K562 (cell line): Measurements from ENCODE around the gene PPP2R1B. TPM values are rescaled to one million over a fixed set of nuclear protein-coding genes. Genes with fewer than 3 reads are reported as not detected.

Source experiments
- ATAC-seq: fragments of 200-7000 bp; cut with Tn5 transposase; 3 replicates; pipeline ENCODE4 v1.9.1; 2020; ENCODE audit warnings: moderate library complexity
- BruUV-seq: library from RNA; stranded (reverse); fragments of 400-500 nt; replicated peaks from 2 replicates; lab custom pipeline; 2021; lab: Mats Ljungman, UMichigan
- CTCF ChIA-PET: fragments of 300-600 bp; formaldehyde crosslinking; extraction: SDS; loops from one replicate; lab custom pipeline; 2021; ENCODE audit warnings: low intra/inter-chr PET ratio; lab: Yijun Ruan, JAX
- POLR2A ChIA-PET: fragments of 300-600, 350-650 bp; sonication (Branson Sonifier 250); formaldehyde crosslinking; extraction: SDS; loops from one replicate; lab custom pipeline; 2021; ENCODE audit warnings: antibody characterized with exemption, inconsistent platforms; lab: Yijun Ruan, JAX
- DNase-seq, 4 experiments: peaks; one replicate each; pipeline versions ENCODE4 v3.0.0 to v3.0.0-alpha.2; 2011 to 2018; ENCODE audit warnings: low spot score in 3 of 4, mixed read lengths in 3 of 4; ENCODE audit errors: extremely low read depth in 1 of 4
- FAIRE-seq: peaks from 2 replicates; lab custom pipeline; 2011; peaks lifted over from hg19 to GRCh38; lab: Jason Lieb, UNC
- H2AFZ ChIP-seq: 2 replicates; pipeline ENCODE4 v1.6.0; 2011; ENCODE audit warnings: low read depth, low read length, control low read depth, inconsistent platforms
- H3K27ac ChIP-seq: fragments of 200-600 bp; 3 replicates; pipeline ENCODE4 v1.8.0; 2011; ENCODE audit warnings: low read depth, mild to moderate bottlenecking, control low read depth, inconsistent platforms, low read length, moderate library complexity, mixed read lengths; ENCODE audit errors: extremely low read depth
- H3K27me3 ChIP-seq, 2 experiments: fragments of 300-600 bp in 1 of 2; 2 replicates in 1 of 2; 3 replicates in 1 of 2; pipeline versions ENCODE4 v1.6.0 to v1.8.0; 2011; ENCODE audit warnings: inconsistent platforms in 2 of 2, low read length in 2 of 2, mild to moderate bottlenecking in 1 of 2, mixed read lengths in 1 of 2, moderate library complexity in 1 of 2; ENCODE audit not compliant: control insufficient read depth in 2 of 2, insufficient read depth in 2 of 2
- H3K36me3 ChIP-seq: fragments of 300-600 bp; 3 replicates; pipeline ENCODE4 v1.8.0; 2011; ENCODE audit warnings: mild to moderate bottlenecking, low read length, inconsistent platforms; ENCODE audit not compliant: control insufficient read depth, insufficient read depth
- H3K4me1 ChIP-seq, 2 experiments: fragments of 200-600 bp in 1 of 2; replicated peaks in 1 of 2; 2 replicates in 1 of 2; 3 replicates in 1 of 2; pipeline versions ENCODE4 v1.5.1 to v1.8.0; 2011; ENCODE audit warnings: inconsistent platforms in 2 of 2, low read length in 2 of 2, mild to moderate bottlenecking in 1 of 2, mixed read lengths in 1 of 2, moderate library complexity in 1 of 2; ENCODE audit not compliant: control insufficient read depth in 2 of 2, insufficient read depth in 2 of 2
- H3K4me2 ChIP-seq: 2 replicates; pipeline ENCODE4 v1.6.1; 2011; ENCODE audit warnings: low read length, control low read depth, inconsistent platforms, mixed read lengths; ENCODE audit not compliant: insufficient read depth
- H3K4me3 ChIP-seq: fragments of 200-600 bp; sonication (generic), shearing (Covaris generic); 2 replicates; pipeline ENCODE4 v1.5.1; 2016; ENCODE audit warnings: control low read depth, inconsistent platforms
- H3K79me2 ChIP-seq: fragments of 200-600 bp; 3 replicates; pipeline ENCODE4 v1.8.0; 2011; ENCODE audit warnings: low read length, inconsistent platforms; ENCODE audit not compliant: control insufficient read depth, insufficient read depth
- H3K9ac ChIP-seq, 2 experiments: 2 replicates each; pipeline versions ENCODE4 v1.6.0 to v1.6.1; 2011; ENCODE audit warnings: low read depth in 2 of 2, low read length in 2 of 2, control low read depth in 1 of 2, inconsistent platforms in 1 of 2, mild to moderate bottlenecking in 1 of 2, mixed read lengths in 1 of 2; ENCODE audit not compliant: insufficient read depth in 1 of 2
- H3K9me1 ChIP-seq: one replicate; pipeline ENCODE4 v1.6.0; 2011; ENCODE audit warnings: inconsistent platforms, mild to moderate bottlenecking, low read length, moderate library complexity; ENCODE audit not compliant: control insufficient read depth, insufficient read depth
- H3K9me3 ChIP-seq: replicated peaks from 2 replicates; pipeline ENCODE4 v1.5.1; 2011; ENCODE audit warnings: low read depth, low read length, inconsistent platforms; ENCODE audit not compliant: control insufficient read depth, insufficient read depth
- H4K20me1 ChIP-seq: replicated peaks from 2 replicates; pipeline ENCODE4 v1.6.1; 2011; ENCODE audit warnings: low read length, inconsistent platforms, mixed read lengths; ENCODE audit not compliant: control insufficient read depth, insufficient read depth
- EP300 ChIP-seq: IDR thresholded peaks from 2 replicates; pipeline ENCODE4 v1.6.1; 2012; ENCODE audit warnings: low read length, improper control_type of control experiment
- KDM1A ChIP-seq, 2 experiments: fragments of 450-650 bp; IDR thresholded peaks; 2 replicates each; pipeline ENCODE4 v1.6.1; 2016; ENCODE audit warnings: mild to moderate bottlenecking in 2 of 2
- NFATC3 ChIP-seq: fragments of 450-650 bp; IDR thresholded peaks from 2 replicates; pipeline ENCODE4 v1.6.1; 2017; ENCODE audit warnings: mild to moderate bottlenecking
- ZBTB8A ChIP-seq: fragments of 450-650 bp; IDR thresholded peaks from 2 replicates; pipeline ENCODE4 v1.6.1; 2018; ENCODE audit warnings: mild to moderate bottlenecking, moderate library complexity; ENCODE audit not compliant: partially characterized antibody
- ZNF830 ChIP-seq: fragments of 250-450 bp; sonication (Bioruptor Pico); IDR thresholded peaks from 2 replicates; pipeline ENCODE4 v1.5.0; 2021; ENCODE audit warnings: mild to moderate bottlenecking
- WGBS: fragments of 100-300 bp; shearing (Covaris generic); methylation state at CpG from one replicate; pipeline ENCODE4 v1.1.6; 2016; ENCODE audit warnings: low coverage, mixed read lengths; ENCODE audit not compliant: insufficient coverage; ENCODE audit errors: missing lambda C conversion rate; 5-methylcytosine and 5-hydroxymethylcytosine counted together
- in situ Hi-C: fragments of 300-500 bp; cut with MboI; formaldehyde crosslinking; loops from 4 replicates; pipeline ENCODE4 v1.15.0; 2018; ENCODE audit warnings: inconsistent platforms, mixed read lengths
- intact Hi-C: fragments of 100-400 bp; cut with micrococcal nuclease; formaldehyde crosslinking; loops from 2 replicates; pipeline ENCODE4 v1.14.2; 2022
- polyA plus RNA-seq, 8 experiments: library from polyadenylated mRNA; depleted of rRNA in 4 of 8; stranded (reverse) in 5 of 8; unstranded in 3 of 8; fragments of >200 nt; fragmentation: Nextera tagmentation in 2 of 8; fragmentation: Illumina TruSeq in 1 of 8; extraction: Ambion mirVana in 2 of 8; extraction: Trizol in 1 of 8; gene quantifications; 2 replicates each; pipeline versions ENCODE4 v1.2.1 to v1.2.3, GENCODE V29; 2011 to 2014; ENCODE audit warnings: inconsistent platforms in 1 of 8, missing spikeins in 1 of 8
- total RNA-seq, 7 experiments: library from RNA; depleted of rRNA in 6 of 7; stranded (reverse); fragments of >200 nt in 6 of 7; fragmentation: Illumina TruSeq in 2 of 7; extraction: Trizol in 2 of 7; gene quantifications; 2 replicates each; pipeline versions ENCODE4 v1.2.1 to v1.2.3, GENCODE V29; 2011 to 2021; ENCODE audit warnings: low replicate concordance in 1 of 7
- TF ChIP-seq, protein P1 (sequence below): fragments of 200-800 bp; sonication (Bioruptor generic); IDR thresholded peaks from 2 replicates; pipeline ENCODE4 v1.6.1; 2017; ENCODE audit warnings: missing genetic modification characterization, missing compliant biosample characterization
- TF ChIP-seq, protein P2 (sequence below): sonication (generic); formaldehyde crosslinking; IDR thresholded peaks from 2 replicates; pipeline ENCODE4 v1.8.1; 2023; ENCODE audit warnings: mild to moderate bottlenecking, missing genetic modification reagents

The PPP2R1B gene
- total and polyA plus RNA-seq, 9 of the 15 experiments (the other 6 are each of a cell fraction or from before 2014, with no cell fraction given), result 24.6 to 68.5 (median 39.8) TPM

DNA sequence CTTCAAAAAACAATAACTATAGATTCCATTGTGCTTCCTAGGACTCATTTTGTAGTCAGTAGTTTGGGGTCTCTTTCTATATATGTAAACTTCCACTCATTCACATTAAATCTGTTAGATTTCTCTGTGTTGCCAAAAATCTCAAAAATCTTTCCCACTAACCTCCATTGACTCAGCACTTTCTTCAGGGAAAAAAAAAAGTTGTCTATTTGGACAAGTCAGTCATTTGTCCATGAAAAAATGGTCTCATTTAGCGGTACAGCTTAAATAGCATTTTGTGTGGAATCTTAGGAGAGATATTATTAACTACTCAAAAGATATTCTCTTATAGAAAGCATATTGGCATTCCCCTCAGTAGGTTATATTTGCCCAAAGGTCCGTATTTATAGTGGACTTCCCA, 81.9 kb downstream of the PPP2R1B start (continued):
- TF ChIP-seq, protein P1, sequence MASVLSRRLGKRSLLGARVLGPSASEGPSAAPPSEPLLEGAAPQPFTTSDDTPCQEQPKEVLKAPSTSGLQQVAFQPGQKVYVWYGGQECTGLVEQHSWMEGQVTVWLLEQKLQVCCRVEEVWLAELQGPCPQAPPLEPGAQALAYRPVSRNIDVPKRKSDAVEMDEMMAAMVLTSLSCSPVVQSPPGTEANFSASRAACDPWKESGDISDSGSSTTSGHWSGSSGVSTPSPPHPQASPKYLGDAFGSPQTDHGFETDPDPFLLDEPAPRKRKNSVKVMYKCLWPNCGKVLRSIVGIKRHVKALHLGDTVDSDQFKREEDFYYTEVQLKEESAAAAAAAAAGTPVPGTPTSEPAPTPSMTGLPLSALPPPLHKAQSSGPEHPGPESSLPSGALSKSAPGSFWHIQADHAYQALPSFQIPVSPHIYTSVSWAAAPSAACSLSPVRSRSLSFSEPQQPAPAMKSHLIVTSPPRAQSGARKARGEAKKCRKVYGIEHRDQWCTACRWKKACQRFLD, result no peak
- no peak for TF ChIP-seq ZNF830 (CRISPR knock-in tag)

DNA sequence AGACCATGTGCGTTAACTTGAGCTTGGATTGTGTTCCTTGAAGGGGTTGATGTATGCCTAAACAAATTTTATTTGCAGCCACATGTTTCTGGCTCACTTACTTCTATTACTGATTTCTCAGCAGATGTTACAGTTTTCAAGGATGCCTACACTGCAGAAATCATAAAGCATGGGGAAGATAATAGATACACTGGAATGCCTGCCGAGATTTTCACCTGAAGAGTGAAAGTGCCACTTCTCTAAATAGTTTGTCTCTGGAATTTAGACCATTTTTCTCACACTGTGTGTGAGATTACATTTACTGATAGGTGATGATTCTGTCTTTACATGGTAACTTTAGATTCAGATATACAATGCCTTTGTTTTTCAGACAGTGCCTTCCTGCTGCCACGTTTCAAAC, 82.4 kb downstream of the PPP2R1B start:
- Histone ChIP-seq H3K4me2 (no peak overlapping the region), H3K4me3 (no peak overlapping the region), H3K4me1 (no peaks in the 10 kb centered on the region; a peak in 1 of 5 replicates), H3K9me1 (no peaks in the 10 kb centered on the region), H2AFZ (no peak overlapping the region), H4K20me1 (no peaks in the 10 kb centered on the region), H3K27ac (no peak overlapping the region), H3K79me2 (no peaks in the 10 kb centered on the region), H3K36me3 (peaks cover 9% of the 10 kb centered on the region; the same call in 2 of the 3 replicates), H3K9ac (no peak overlapping the region), H3K27me3 (no peaks in the 10 kb centered on the region), H3K9me3 (no peaks in the 10 kb centered on the region)
- ATAC-seq, result no peak
- in situ Hi-C loops, result no loop called here
- no peak for TF ChIP-seq NFATC3
- TF ChIP-seq EP300, result no peak
- no peak for TF ChIP-seq KDM1A (IDR thresholded peaks at IDR 0.05)
- TF ChIP-seq ZBTB8A, result no peak
- TF ChIP-seq, protein P2, sequence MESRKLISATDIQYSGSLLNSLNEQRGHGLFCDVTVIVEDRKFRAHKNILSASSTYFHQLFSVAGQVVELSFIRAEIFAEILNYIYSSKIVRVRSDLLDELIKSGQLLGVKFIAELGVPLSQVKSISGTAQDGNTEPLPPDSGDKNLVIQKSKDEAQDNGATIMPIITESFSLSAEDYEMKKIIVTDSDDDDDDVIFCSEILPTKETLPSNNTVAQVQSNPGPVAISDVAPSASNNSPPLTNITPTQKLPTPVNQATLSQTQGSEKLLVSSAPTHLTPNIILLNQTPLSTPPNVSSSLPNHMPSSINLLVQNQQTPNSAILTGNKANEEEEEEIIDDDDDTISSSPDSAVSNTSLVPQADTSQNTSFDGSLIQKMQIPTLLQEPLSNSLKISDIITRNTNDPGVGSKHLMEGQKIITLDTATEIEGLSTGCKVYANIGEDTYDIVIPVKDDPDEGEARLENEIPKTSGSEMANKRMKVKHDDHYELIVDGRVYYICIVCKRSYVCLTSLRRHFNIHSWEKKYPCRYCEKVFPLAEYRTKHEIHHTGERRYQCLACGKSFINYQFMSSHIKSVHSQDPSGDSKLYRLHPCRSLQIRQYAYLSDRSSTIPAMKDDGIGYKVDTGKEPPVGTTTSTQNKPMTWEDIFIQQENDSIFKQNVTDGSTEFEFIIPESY (CRISPR knock-in tag), result no peak
- ChIA-PET POLR2A (interaction anchor here (0.6 to 1.6 kb wide), 4 partner anchors 13 to 81 kb away, joined by 3 to 6 read pairs (median 4); partner anchors contain the start of gene SIK2), CTCF (no interaction called here)
- intact Hi-C loops, result no loop called here
- no peak for DNase-seq
- BruUV-seq, result no TSS peak
- peak; percentile 26 for FAIRE-seq
- 90% methylated on average over 3 of the region's 3 CpGs for WGBS
